ENCODE measurements around the gene ATP6AP1.
A peak's percentile ranks its signal among the peaks of the same experiment; 100 is the strongest.

ATP6AP1 gene

DNA sequence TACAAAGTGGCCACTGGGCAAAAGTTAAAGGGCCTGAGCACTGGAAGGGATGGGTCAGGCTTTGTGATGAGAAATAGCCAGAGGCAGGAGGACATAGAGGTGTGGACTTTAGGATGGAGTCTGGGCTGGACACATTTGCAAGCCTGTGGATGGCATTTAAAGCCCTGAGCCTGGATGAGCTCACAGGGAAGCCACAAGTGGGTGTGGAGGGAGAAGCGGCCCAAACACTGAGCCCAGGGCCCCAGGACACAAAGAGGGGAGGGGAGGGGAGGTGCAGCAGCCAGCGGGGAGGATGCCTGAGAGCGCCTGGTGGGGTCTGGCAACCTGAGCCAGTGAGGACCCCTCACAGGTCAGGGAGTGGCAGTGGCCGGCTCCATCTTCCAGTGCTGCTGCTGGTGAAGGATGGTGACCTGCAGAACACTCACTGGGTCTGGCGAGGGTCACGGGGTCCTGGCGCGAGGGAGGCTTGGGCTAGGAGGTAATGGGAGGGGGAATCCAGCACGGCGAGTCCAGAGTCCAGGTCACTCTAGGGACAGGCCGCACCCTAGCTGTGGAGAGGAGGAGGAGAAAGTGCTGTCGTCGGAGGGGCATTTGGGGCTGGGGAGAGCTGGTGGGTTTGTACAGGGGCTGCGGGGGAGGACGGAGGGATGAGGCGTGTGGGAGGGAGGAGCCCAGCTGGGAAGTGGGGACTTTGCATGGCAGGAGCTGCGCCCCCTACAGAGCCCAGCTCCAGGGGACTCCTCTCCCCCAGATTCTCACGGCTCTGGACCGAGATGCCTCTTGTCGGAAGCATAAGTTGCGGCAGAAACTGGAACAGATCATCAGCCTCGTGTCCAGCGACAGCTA is 43.6 kb downstream of the ATP6AP1 start:
- DNase-seq (ENCODE audit: low read depth): no peak

DNA sequence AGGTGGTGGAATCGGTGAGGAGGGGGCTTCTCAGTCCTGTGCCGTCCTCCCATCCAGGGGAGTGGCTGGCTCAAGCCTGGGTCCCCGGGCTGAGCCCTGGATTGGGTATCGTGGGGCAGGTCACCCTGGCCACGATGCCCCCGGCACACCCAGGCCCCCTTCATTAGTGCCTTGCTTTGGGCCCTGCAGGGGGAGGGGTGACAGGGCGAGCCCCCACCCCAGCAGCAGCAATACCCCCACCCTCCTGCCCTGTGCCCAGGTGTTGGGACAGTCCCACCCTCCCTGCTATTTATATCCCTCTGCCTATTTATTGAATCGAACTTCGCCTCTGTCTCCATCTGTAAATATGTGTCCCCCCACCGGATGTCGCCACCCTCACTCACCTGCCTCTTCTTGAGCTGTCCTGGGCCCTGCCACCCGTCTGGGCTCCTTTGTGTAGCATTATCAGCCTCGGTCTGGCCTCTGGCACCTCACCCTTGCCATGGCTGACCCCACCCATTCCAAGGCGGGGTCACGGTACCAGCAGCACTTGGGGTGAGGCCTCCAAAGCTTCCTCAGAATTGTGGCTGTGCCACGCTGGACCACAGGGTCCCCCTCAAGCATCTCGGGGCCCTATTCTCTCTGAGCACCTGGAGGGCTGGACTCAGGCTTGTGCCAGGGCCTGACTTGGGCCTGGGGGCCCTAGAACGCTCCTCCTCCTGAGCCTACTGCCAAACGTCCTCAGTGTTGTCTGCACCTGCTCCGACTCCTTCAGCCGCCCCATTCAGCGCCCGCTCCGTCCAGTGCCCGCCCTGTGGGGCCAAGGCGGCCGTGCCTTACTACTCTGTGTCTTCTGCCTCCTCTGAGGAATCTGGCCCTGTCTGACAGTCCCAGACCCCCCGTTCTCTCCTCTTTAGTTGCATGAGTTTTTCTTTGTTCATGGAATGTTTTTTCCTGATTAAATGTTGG is 44.5 kb downstream of the ATP6AP1 start:
- DNase-seq (ENCODE audit: low read depth): no peak

DNA sequence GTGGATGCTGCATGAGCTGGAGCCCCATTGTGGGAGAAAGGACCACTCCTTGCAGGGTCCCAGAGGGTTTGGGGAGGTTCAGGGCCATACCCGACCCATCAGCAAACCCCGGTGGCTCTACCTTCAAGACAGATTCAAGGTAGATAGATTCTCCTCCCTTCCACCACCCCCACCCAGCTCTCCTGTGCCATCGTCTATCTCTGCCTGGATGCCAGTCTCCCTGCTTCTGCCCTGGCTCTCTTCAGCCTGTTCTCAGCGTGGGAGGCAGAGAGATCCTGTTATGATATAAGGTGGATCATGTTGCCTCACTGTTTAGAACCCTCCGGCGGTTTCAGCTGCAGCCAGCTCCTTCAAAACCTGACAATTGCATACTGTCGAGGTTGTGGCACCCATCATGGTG is 45.2 kb downstream of the ATP6AP1 start:
- DNase-seq (ENCODE audit: low read depth): no peak

DNA sequence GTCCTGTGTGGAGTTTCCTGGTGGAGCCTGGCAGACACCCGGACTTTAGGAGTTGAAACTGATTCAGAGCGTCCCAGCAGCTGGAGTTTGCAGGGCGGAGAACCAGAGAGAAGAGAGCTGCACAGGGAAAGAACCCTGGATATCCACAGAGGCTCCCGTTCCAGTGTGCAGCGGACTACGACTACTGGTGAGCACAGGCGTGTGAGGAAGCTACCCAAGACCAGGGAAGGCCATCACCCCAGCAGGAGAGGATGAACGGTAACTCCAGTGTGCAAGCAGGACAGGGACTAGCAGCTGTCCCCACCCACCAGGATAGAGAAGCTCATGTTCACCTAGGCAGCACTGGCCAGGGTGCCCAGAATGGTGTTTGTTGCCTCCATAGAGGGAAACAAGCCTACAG is 48.3 kb downstream of the ATP6AP1 start:
- no peak for DNase-seq (ENCODE audit: low read depth)

DNA sequence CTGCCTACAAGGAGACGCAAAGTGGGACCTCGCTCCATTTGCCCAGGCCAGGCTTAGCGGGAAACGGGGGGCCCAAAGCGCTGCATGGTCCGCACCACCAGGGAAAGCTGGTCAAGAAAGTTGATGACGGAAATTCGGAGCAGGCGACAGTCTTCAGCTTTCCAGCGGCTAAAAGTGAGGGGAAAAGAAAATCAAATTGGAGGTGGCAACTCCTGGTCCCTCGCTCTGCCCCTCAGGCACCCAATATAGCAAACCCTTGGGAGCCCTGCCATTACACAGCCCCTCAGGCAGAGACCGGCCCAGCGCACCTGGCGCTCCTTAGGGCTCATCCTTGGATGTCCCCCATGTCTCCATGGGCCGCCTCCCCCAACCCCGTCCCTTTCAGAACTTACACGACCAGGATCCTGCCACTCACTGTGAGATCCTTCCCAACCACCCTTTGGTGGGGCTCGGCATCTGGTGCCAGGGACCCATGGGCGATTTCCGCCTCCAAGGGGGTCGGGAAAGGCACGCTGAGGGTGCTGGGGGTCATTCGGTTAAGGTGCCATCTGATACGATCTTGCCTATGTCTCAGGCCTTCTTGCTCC is 49.5 kb downstream of the ATP6AP1 start:
- no peak for DNase-seq (ENCODE audit: low read depth)

DNA sequence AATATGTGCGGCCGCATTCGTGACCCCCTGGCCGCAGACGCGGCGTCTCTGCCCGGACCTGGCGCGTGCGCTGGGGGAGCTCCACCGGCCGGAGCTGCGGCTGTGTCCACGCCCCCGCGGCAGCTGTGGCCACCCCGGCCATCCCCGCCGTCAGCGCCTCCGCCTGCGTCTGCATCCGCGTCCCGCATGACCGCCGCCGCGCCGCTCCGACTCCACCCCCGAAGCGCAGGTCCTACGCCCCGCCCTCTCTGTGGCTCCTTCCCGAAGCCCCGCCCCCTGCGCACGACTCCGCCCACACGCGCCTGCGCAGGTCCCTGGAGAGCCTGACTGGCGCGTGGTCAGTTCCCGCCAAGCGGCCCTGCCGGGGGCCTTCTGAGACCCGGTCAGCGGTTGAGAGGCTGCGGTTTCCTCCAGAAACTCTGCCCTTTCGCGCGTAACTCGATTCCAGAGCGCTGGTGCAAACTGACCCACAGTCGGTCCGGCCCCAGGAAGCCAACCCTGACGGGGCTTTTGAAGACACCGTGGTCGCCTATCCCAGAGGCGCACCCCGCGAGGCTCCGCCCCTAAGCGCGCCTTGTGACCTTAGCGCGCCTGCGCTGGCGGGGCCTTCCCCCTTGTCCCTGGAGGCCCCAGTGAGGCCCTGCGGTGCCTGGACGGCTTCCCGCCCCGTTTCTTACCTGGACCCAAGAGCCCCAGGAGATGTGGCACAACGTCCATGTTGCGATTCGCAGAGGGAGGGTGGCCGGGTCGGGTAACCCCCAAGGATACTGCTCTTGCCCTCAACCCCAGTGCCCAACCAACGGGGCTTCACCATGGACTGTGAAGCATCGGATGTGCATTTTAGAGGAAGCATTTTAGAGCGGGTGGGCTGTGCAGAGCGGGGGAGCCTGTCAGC is 50.5 kb downstream of the ATP6AP1 start, which contains the start of gene LAGE3:
LAGE3 (minus strand) TSS at position 554 of the 895 bp plus-strand sequence; CDS start at position 188, 366 bp downstream.
- DNase-seq (ENCODE audit: low read depth): peak; percentile 80

DNA sequence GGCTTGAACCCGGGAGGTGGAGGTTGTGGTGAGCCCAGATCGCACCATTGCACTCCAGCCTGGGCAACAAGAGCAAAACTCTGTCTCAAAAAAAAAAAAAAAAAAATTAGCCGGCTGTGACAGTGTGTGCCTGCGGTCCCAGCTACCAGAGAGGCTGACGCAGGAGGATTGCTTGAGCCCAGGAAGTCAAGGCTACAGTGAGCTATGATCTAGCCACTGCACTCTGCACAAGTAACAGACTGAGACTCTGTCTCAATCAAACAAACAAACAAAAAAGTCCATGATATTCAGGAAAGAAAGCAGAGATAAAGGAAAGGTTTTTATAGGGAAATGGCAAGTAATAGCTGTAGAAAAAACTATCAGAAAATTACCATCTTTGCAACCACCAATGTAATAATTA is 52.7 kb downstream of the ATP6AP1 start:
- no peak for DNase-seq (ENCODE audit: low read depth)

DNA sequence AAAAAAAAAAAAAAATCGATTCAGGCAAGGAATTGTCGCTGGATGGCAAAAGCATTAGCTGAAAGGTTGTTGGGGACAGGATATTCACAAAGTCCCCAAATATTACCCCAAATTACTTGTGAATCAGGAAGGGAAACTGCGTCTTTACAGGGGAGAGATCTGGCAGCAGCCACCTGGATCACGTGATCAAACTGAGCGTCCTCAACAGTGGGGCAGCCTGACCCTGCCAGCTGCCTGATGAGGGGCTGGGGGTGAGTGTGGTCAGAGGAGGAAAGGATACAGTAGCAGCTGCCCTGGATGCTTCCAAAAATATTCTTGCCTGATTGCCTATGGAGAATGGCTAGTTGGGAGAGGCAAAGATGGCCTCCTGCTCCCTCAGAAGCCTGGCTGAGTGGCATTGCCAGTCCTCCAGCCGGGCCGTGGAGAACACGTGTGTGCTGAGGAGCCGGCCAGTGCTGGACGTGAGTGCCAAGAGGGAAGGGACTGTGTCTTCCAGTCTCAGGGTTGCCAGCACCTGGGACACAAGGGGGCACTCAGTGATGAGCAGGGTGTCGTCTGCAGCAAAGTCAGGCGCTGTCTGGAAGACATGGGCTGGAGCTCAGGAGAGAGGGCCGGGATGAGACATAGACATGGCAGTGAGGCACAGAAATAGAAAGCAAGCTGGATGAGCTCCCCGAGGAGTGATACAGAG is 53.6 kb downstream of the ATP6AP1 start:
- no peak for DNase-seq (ENCODE audit: low read depth)

DNA sequence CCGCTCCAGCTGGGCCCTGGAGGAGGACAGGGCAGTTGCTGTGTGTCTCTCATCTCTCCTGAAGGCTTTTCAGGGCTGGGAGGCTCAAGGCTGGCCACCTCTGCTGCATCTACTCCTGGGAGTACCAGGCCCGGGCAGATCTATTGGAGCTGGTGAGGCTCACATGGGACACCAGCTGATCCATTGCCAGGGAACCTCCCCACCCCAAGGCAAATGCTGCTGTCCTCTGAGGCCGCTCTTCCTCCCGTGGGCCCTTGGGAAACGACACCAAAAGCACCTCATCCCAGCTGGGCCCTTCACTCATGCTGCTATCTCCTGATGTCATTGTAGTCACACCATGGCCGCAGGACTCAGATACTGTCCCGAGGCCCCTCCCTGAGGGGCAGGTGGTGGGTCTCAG is 54.3 kb downstream of the ATP6AP1 start:
- DNase-seq (ENCODE audit: low read depth): no peak

DNA sequence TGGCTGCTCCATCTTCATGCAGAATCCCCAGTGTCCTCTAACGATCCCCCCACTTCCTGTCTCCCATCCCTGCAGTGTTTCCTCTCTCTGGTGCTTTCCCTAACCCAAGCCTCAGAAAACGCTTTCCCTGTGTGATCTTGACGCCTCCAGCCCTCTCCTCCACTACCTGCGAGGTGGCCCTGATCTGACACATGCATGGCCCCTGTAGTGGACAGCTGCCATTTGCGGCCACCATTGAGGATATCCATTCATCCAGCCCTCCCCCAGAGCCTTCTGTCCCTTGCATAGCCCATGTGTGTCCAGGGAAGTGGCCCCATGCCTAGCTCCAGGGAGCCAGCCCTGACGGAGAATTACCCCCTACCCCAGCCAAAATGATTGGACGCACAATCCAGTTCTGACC is 54.8 kb downstream of the ATP6AP1 start:
- no peak for DNase-seq (ENCODE audit: low read depth)

DNA sequence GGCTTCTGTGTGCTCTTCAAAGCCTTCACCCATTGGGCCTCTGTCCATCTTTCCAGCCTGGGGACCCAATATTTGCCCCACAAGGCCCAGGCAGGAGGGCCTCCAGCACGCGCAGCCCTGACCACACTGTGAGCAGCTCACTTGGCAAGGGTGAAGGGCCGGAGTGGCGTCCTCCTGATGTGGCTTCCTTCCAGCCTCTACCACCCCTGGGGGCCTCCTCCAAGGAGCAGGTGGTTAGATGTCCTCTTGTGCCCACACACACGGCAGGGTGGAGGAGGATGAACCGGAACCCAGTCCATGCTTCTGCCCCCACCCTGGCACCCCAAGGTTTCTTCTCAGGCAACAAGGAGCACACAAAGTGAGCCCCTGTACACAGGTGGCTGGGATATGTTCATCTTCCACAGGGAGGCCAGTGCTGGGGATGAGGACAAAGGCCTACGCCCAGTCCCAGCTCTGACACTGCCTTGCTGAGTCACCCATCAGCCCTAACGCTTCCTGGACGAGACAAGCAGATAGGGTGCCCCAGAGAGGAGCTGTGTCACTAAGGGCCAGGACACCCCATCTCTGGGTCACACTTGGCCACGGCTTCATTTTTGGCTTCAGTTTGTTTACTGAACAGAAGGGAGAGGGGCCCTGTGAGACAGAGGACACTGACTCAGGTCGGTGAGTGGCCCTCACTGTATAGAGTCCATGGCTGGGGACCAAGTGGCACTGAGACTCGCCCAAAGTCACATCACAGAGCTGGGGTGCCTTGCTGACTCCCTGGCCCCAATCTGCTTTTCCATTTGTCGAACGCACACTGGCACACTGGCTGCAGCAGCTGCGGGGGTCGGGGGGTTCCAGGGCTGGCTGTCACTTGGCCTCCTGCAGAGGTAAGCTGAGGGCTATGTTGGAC is 56.0 kb downstream of the ATP6AP1 start:
- DNase-seq (ENCODE audit: low read depth): no peak

DNA sequence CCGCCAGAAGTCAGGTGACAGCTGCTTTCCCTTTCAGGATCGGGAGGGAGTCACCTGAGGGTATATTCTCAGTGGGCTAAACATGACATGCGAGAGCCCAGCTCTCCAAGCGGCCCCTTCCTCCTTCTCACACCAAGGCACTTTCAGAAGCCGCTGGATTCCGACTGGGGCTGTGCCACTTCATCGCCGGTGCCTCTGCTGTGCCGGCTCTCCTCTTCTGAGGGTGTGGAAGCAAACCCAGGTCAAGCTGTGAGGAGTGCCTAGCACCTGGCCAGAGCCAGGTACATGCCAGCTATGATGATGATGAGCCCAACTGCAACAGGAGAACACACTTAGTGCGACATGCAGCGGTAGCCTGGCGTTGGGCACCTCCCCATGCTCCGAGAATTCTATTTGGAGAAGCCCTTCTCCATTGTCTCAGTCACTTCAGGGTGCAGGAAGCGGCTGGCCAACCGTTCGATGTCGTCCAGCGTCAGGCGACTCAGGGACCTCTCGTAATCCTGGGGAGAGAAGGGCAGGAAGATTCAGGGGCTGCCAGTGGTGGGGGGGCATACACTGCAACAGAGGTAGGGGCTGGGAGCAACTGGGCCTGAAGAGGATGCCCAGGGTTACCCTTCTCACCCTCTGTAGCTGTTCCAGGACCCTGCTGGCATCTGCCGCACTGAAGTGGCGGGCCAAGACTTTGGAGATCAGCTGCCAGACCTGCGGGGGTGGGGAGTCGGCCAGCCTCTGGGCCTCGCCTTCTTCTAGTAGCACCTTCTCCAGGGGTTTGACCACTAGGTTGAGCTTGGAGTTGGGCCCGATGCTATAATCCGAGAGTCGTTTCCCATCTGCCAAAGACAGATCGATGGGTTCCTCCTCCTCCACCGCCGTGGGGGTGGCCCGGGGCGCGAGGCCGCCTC is 56.9 kb downstream of the ATP6AP1 start:
- DNase-seq (ENCODE audit: low read depth): no peak

DNA sequence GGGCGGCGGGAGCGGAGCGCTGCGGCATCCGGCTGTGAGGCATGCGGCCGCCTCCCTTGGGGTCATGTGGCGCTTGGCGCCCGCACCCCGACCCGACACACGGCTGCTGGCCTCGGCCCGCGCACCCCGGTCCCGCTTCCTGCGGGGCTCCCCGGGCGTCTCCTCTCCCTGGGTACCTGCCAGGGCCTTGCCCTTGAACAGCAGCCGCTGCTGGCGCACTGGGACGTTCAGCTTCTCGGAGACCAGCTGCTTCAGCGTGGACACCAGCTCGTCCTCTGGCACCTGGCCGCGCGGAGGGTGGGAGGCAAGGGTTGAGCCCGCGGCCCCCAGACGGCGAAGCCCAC is 57.5 kb downstream of the ATP6AP1 start:
- DNase-seq (ENCODE audit: low read depth): no peak

All from amniotic epithelial cell (primary cell).